ENCODE measurements around the gene JSRP1.
A peak's percentile ranks its signal among the peaks of the same experiment; 100 is the strongest.

Gene JSRP1

DNA sequence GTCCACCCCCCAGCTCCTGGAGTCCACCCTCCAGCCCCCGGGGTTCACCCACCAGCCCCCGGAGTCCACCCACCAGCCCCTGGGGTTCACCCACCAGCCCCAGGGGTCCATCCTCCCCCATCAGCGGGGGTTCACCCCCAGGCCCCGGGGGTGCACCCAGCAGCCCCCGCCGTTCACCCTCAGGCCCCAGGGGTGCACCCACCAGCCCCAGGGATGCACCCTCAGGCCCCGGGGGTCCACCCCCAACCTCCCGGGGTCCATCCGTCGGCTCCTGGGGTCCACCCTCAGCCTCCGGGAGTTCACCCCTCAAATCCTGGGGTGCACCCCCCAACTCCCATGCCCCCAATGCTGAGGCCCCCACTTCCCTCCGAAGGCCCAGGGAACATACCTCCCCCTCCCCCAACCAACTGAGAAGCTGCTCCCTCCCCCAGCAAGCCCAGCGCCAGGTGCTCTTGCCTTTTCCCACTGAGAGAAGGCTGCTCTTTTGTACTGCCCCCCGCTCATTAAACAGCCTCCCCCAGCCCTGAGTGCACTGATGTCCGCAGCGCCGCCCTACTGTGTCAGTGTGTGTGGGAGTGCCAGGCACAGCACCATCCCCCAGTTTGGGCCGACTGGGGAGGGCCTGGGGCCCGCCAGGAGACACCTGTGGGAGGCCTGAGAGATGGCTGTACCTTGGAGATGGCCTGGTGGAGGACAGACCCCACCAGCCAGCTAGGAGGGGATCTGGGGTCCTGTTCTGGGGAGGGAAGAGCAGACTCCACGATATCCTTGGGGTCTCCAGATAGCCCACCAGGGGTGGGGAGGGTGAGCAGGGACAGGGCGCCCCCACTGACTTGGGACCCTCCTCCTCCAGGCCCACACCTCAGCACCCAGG is 7.8 kb downstream of the JSRP1 start:
- no peak overlapping the region for H3K9ac ChIP-seq (ENCODE audit: low read depth, low read length)
- H3K27me3 ChIP-seq (ENCODE audit: insufficient read depth, low read length): peaks cover 34% of the 10 kb centered on the region
- H3K36me3 ChIP-seq (ENCODE audit: insufficient read depth, low read length): peaks cover 48% of the 10 kb centered on the region
- peak overlapping the region; percentile 35; the same call in 1 of the 2 replicates for H3K27ac ChIP-seq (ENCODE audit: low read depth, low read length)
- no peak overlapping the region for H3K4me3 ChIP-seq (ENCODE audit: low read length)
- no peaks in the 10 kb centered on the region for H3K4me1 ChIP-seq (ENCODE audit: insufficient read depth, low read length)
- no peaks in the 10 kb centered on the region for H3K9me3 ChIP-seq (ENCODE audit: insufficient read depth, low read depth, low read length)
- 89% methylated on average over 20 of the region's 21 CpGs for WGBS

DNA sequence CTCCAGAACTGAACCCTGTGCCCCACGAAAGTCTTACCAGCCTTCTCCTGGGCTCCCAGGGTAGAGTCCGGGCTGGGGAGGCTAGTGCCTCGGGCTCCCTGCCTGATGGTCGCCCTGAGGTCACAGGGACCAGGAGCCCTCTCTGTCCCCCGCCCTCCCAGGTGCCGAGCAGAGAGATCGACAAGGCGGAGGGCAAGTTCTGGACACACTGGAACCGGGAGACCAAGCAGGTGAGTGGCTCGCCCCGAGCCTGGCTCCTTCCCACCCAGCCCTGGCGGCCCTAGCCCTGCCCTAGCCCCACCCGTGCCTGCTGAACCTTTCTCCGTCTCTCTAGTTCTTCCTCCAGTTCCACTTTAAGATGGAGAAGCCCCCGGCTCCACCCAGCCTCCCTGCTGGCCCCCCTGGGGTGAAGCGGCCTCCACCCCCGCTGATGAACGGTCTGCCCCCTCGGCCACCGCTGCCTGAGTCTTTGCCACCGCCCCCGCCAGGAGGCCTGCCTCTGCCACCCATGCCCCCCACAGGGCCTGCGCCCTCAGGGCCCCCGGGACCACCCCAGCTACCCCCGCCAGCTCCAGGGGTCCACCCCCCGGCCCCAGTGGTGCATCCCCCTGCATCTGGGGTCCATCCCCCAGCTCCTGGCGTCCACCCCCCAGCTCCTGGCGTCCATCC is 8.7 kb downstream of the JSRP1 start:
- peaks cover 26% of the 10 kb centered on the region for H3K27me3 ChIP-seq (ENCODE audit: insufficient read depth, low read length)
- 93% methylated on average over 24 of the region's 28 CpGs for WGBS
- peaks cover 55% of the 10 kb centered on the region for H3K36me3 ChIP-seq (ENCODE audit: insufficient read depth, low read length)
- H3K9ac ChIP-seq (ENCODE audit: low read depth, low read length): no peak overlapping the region
- H3K4me3 ChIP-seq (ENCODE audit: low read length): no peak overlapping the region
- no peaks in the 10 kb centered on the region for H3K4me1 ChIP-seq (ENCODE audit: insufficient read depth, low read length)
- no peaks in the 10 kb centered on the region for H3K9me3 ChIP-seq (ENCODE audit: insufficient read depth, low read depth, low read length)
- no peak overlapping the region for H3K27ac ChIP-seq (ENCODE audit: low read depth, low read length)

DNA sequence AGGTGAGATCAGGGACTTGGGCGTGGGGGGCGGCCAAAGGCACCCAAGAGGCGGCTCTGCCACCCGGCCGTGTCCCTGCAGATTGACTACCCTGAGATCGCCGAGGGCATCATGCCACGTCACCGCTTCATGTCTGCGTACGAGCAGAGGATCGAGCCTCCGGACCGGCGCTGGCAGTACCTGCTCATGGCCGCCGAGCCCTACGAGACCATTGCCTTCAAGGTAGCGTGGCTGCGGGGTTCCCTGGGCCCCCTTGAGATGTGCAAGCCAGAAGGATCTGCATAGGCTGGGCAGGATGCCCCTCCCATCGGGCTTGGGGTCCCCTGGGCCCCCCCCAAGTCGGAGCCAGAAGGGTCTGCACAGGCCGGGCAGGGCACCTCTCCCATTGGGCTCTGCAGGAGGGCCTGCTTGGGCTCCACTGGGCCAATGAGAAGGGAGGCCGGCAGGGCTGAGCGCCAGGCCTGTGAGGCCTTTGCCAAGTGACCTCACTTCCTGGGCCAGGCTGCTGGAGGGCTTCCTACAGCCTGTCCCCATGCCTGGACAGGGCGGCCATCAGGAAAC is 9.3 kb downstream of the JSRP1 start:
- Histone ChIP-seq H3K4me1 (ENCODE audit: insufficient read depth, low read length) (no peaks in the 10 kb centered on the region), H3K27ac (ENCODE audit: low read depth, low read length) (no peak overlapping the region), H3K9me3 (ENCODE audit: insufficient read depth, low read depth, low read length) (no peaks in the 10 kb centered on the region), H3K27me3 (ENCODE audit: insufficient read depth, low read length) (peaks cover 20% of the 10 kb centered on the region), H3K36me3 (ENCODE audit: insufficient read depth, low read length) (peaks cover 61% of the 10 kb centered on the region), H3K9ac (ENCODE audit: low read depth, low read length) (no peak overlapping the region), H3K4me3 (ENCODE audit: low read length) (no peak overlapping the region)
- 93% methylated on average over 26 of the region's 26 CpGs for WGBS

DNA sequence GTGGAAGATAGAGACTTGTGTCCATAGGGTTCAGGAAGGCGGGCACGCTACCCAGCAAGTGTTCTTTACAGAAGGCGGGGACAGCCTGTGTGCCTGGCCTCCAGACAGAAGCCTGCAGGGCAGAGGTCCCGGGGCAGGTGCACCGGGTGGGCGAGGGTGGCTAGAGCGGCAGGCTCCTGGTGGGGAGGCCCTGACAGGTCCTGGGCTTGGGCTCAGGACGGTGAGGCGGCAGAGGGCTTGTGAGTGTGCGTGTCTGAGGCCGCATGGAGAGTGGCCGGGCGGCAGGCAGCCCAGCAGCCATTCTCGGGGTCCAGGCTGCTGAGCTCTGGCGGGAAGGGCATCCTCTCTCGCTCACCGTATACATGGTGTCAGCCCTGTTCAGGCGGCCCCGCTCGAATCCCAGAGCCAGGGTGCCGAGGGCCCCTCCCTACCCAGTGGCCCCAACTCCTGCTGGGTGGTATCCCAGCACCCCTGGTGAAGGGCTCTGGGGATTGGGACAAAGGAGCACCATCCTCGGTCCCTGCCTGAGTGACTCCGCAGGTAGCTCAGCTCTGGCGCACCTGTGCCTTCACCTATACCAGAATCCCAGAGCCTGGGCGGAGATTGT is 10.1 kb downstream of the JSRP1 start:
- peaks cover 68% of the 10 kb centered on the region for H3K36me3 ChIP-seq (ENCODE audit: insufficient read depth, low read length)
- 93% methylated on average over 25 of the region's 25 CpGs for WGBS

DNA sequence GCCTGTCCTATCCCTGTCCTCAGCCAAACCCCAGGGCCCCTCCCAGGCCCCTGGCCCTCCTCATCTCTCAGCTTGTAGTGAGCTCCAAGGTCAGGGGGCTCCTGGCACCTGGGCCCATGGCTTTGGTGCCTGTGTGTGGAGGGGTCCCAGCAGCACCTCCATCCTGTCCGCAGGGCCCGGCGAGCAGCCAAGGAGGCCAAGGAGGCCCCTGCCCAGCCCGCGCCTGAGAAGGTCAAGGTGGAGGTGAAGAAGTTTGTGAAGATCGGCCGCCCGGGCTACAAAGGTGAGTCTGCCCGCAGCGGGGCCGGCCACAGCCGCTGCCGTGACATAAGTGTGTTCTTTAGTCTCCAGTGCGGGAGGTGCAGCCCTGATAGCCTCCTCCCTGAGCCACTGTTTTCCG is 10.9 kb downstream of the JSRP1 start:
- Histone ChIP-seq H3K9ac (ENCODE audit: low read depth, low read length) (no peak overlapping the region), H3K27ac (ENCODE audit: low read depth, low read length) (no peak overlapping the region), H3K4me1 (ENCODE audit: insufficient read depth, low read length) (peaks cover 7% of the 10 kb centered on the region), H3K36me3 (ENCODE audit: insufficient read depth, low read length) (peaks cover 73% of the 10 kb centered on the region), H3K9me3 (ENCODE audit: insufficient read depth, low read depth, low read length) (no peaks in the 10 kb centered on the region), H3K4me3 (ENCODE audit: low read length) (no peak overlapping the region), H3K27me3 (ENCODE audit: insufficient read depth, low read length) (peaks cover 3% of the 10 kb centered on the region; the same call in 1 of the 2 replicates)
- whole genome bisulfite sequencing: 97% methylated on average over 15 of the region's 15 CpGs

More for the DNA sequence above, 10.1 kb downstream of the JSRP1 start:
- Histone ChIP-seq H3K9me3 (ENCODE audit: insufficient read depth, low read depth, low read length) (no peaks in the 10 kb centered on the region), H3K27me3 (ENCODE audit: insufficient read depth, low read length) (peaks cover 12% of the 10 kb centered on the region), H3K9ac (ENCODE audit: low read depth, low read length) (no peak overlapping the region), H3K4me3 (ENCODE audit: low read length) (no peak overlapping the region), H3K27ac (ENCODE audit: low read depth, low read length) (no peak overlapping the region), H3K4me1 (ENCODE audit: insufficient read depth, low read length) (no peaks in the 10 kb centered on the region)

DNA sequence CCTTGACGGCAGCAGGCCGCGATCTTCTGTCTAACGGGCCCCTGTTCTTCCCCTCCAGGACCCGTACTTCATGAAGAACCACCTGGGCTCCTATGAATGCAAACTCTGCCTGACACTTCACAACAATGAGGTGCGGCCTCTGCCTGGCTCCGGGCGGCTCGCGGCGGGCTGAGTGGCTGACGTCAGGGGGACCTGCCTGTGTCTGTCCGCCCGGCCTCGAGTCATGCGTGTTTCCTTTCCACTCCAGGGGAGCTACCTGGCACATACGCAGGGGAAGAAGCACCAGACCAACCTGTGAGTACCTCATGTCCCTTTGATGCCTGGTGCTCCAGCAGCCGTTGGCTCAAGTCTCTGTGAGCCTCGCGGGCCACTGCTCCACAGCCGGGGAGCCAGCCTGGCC is 11.7 kb downstream of the JSRP1 start:
- peaks cover 73% of the 10 kb centered on the region for H3K36me3 ChIP-seq (ENCODE audit: insufficient read depth, low read length)
- H3K9me3 ChIP-seq (ENCODE audit: insufficient read depth, low read depth, low read length): no peaks in the 10 kb centered on the region
- 96% methylated on average over 21 of the region's 21 CpGs for WGBS
- no peak overlapping the region for H3K9ac ChIP-seq (ENCODE audit: low read depth, low read length)
- H3K27me3 ChIP-seq (ENCODE audit: insufficient read depth, low read length): no peaks in the 10 kb centered on the region
- H3K4me1 ChIP-seq (ENCODE audit: insufficient read depth, low read length): peaks cover 15% of the 10 kb centered on the region
- H3K4me3 ChIP-seq (ENCODE audit: low read length): no peak overlapping the region
- no peak overlapping the region for H3K27ac ChIP-seq (ENCODE audit: low read depth, low read length)

DNA sequence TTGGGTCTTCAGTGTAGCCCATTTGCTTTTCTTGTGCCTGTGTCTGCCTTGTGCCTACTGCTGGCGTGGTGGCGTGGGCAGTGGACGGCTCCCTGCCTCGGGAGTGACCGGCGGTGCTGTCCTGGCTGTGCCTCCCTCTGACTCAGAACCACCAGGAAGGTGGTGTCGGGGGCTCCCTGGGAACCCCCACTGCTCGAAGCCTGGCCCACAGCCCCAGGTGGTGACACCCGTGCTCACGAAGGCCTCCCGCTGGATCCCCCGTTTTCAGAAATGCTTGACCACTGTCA is 12.1 kb downstream of the JSRP1 start:
- Histone ChIP-seq H3K9me3 (ENCODE audit: insufficient read depth, low read depth, low read length) (no peaks in the 10 kb centered on the region), H3K4me1 (ENCODE audit: insufficient read depth, low read length) (peaks cover 18% of the 10 kb centered on the region), H3K27me3 (ENCODE audit: insufficient read depth, low read length) (no peaks in the 10 kb centered on the region), H3K4me3 (ENCODE audit: low read length) (no peak overlapping the region), H3K27ac (ENCODE audit: low read depth, low read length) (no peak overlapping the region), H3K36me3 (ENCODE audit: insufficient read depth, low read length) (peaks cover 73% of the 10 kb centered on the region), H3K9ac (ENCODE audit: low read depth, low read length) (no peak overlapping the region)
- WGBS: 92% methylated on average over 12 of the region's 12 CpGs

DNA sequence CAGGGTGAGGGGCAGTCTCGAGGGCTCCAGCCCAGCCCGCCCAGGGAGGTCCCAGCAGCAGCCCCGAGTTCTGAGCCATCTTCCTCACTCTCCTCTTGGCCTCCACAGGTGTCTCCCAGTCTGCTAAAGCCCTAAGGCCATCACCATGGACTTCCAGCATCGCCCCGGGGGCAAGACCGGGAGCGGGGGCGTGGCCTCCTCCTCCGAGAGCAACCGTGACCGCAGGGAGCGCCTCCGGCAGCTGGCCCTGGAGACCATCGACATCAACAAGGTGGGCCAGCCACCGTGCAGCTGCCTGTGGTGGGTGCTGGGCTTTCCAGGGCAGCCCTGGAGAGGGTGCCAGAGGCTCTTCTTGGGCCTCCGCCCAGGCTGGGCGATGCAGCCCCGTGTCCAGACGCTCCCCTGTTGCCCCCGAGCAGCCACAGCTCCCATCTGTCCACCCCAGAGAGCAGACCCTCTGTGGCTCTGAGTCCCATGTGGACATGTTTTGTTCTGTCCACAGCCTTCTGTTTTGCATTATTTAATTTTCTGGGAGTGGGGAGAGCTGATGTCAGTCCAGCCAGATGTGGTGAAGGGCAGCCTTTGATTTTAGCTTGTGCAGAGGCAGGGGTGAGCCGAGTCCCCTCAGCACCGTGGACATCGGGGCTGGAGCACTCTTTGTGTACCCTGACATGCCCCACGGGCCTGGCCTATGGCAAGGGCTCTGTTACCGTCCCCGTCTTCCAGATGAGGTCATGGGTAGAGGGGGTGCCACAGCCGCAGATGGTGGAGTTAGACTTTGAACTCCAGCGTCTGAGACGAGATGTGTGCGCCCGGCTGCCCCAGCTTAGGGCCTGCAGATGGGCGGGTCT is 12.7 kb downstream of the JSRP1 start:
- WGBS: 91% methylated on average over 32 of the region's 32 CpGs
- no peak overlapping the region for H3K27ac ChIP-seq (ENCODE audit: low read depth, low read length)
- H3K27me3 ChIP-seq (ENCODE audit: insufficient read depth, low read length): no peaks in the 10 kb centered on the region
- H3K4me3 ChIP-seq (ENCODE audit: low read length): no peak overlapping the region
- no peaks in the 10 kb centered on the region for H3K9me3 ChIP-seq (ENCODE audit: insufficient read depth, low read depth, low read length)
- peaks cover 22% of the 10 kb centered on the region for H3K4me1 ChIP-seq (ENCODE audit: insufficient read depth, low read length)
- peaks cover 73% of the 10 kb centered on the region for H3K36me3 ChIP-seq (ENCODE audit: insufficient read depth, low read length)
- no peak overlapping the region for H3K9ac ChIP-seq (ENCODE audit: low read depth, low read length)

DNA sequence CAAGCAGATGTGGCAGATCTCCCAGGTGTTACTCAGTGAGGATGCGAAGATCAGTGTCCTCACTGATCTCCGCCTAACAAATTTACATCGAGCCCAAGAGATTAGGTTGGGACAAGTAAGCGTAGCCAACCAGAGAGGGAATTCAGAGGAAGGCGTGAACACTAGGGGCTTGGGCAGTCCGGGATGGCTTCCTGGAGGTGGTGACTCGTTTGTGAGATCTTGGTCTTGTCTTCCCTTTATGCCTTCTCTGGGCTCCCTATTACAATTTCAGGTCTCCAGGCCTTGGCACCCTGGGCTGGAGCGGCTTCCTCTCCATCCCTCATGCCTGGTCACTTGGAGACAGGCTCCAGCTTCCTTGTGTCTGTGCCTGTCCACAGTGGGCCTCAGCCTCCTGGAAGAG is 13.4 kb downstream of the JSRP1 start:
- WGBS: 93% methylated on average over 8 of the region's 8 CpGs
- Histone ChIP-seq H3K36me3 (ENCODE audit: insufficient read depth, low read length) (peaks cover 76% of the 10 kb centered on the region), H3K27ac (ENCODE audit: low read depth, low read length) (no peak overlapping the region), H3K9ac (ENCODE audit: low read depth, low read length) (0 out of 2 replicates have a peak overlapping the region, but pooled peaks have one; percentile 33), H3K4me1 (ENCODE audit: insufficient read depth, low read length) (peaks cover 29% of the 10 kb centered on the region), H3K27me3 (ENCODE audit: insufficient read depth, low read length) (no peaks in the 10 kb centered on the region), H3K9me3 (ENCODE audit: insufficient read depth, low read depth, low read length) (no peaks in the 10 kb centered on the region), H3K4me3 (ENCODE audit: low read length) (no peak overlapping the region)

DNA sequence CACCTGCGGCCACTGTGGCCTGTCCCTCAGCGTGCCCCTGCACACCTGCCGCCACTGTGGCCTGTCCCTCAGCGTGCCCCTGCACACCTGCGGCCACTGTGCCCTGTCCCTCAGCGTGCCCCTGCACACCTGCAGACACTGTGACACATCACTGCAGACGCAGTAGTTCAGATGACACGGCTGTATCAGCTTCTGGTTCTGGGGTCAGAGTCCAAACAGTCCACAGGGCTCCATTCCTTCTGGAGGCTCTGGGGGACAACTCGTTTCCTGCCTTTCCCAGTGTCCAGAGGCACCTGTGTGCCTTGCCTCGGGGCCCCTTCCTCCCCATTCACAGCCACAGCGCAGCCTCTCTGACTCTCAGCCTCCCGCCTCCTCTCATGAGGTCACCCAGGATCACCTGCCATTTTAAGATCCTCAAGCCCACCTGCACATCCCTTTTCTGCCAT is 14.1 kb downstream of the JSRP1 start:
- H3K27ac ChIP-seq (ENCODE audit: low read depth, low read length): no peak overlapping the region
- WGBS: 95% methylated on average over 12 of the region's 12 CpGs
- peaks cover 70% of the 10 kb centered on the region for H3K36me3 ChIP-seq (ENCODE audit: insufficient read depth, low read length)
- no peaks in the 10 kb centered on the region for H3K9me3 ChIP-seq (ENCODE audit: insufficient read depth, low read depth, low read length)
- H3K27me3 ChIP-seq (ENCODE audit: insufficient read depth, low read length): no peaks in the 10 kb centered on the region
- no peak overlapping the region for H3K4me3 ChIP-seq (ENCODE audit: low read length)
- H3K4me1 ChIP-seq (ENCODE audit: insufficient read depth, low read length): peaks cover 33% of the 10 kb centered on the region
- peak overlapping the region; percentile 33; the same call in 1 of the 2 replicates for H3K9ac ChIP-seq (ENCODE audit: low read depth, low read length)

Data from HUES64 (cell line).